HG02588 (cell line): ENCODE data around the gene FRY.
A peak's percentile ranks its signal among the peaks of the same experiment; 100 is the strongest.
"Not testable (repeated sequence)": the region's sequence is repeated elsewhere in the genome, so short reads cannot be mapped to it uniquely, and the experiment has no call there.

ENCODE experiments used
- ATAC-seq: cut with Tn5 transposase; IDR thresholded peaks from one replicate; pipeline ENCODE4 v1.9.1; 2021; ENCODE audit warnings: mild to moderate bottlenecking, moderate library complexity; ENCODE audit not compliant: unreplicated experiment

FRY gene

GRCh38 chr13:32031025-32031814 lies at the start of gene FRY:
Gene FRY (plus strand): TSS chr13:32031774. CDS start chr13:32031796, 22 bp downstream.
- peak; percentile 73 for ATAC-seq

GRCh38 chr13:31982124-31982523 lies 49.5 kb upstream of the FRY start:
- ATAC-seq, result no peak

DNA sequence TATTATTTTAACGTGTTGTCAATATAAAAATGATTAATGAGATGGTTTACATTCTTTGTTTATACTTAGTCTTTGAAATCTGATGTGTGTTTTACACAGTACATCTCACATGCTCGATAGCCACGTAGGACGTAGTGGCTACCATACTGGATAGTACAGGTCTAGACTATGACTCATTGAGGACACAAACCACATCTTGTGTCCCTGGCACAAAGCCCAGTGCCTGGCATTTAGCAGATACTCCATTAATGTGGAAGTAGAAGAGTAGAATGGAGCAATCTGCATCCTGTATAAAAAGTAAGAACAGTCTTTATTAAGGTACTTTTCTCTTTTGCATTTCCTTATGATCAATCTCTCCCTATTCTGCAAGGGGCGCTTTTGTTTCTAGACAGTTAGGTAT lies 49.0 kb upstream of the FRY start:
- ATAC-seq, result no peak

GRCh38 chr13:31983696-31984095 lies 47.9 kb upstream of the FRY start:
- ATAC-seq, result not testable (repeated sequence)

- not testable (repeated sequence) for ATAC-seq
Measured at GRCh38 chr13:31984388-31984787, 47.2 kb upstream of the FRY start.

GRCh38 chr13:31986676-31987470 lies 44.7 kb upstream of the FRY start:
- no peak for ATAC-seq

GRCh38 chr13:31987535-31988170 lies 43.9 kb upstream of the FRY start:
- ATAC-seq, result no peak

GRCh38 chr13:31994367-31994766 lies 37.2 kb upstream of the FRY start:
- ATAC-seq, result not testable (repeated sequence)

DNA sequence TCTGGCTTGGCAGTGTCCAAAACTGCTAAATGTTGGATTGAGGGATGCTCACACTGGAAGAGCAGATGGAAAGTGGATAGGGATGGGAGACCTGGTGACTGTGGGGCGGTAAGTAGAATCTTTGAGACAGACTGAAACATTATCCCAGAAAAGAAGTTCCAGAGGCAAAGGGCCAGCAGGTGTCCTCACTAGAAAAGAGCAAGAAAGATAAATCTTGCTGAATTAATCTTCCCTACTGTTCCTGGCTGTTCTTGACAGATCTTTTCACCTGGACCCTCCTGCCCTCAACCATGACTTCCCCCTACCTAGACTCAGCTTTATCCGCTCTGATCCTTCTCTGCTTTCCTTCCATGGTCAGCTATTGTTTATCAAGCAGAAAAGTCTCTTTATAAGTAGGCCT lies 35.0 kb upstream of the FRY start:
- no peak for ATAC-seq

DNA sequence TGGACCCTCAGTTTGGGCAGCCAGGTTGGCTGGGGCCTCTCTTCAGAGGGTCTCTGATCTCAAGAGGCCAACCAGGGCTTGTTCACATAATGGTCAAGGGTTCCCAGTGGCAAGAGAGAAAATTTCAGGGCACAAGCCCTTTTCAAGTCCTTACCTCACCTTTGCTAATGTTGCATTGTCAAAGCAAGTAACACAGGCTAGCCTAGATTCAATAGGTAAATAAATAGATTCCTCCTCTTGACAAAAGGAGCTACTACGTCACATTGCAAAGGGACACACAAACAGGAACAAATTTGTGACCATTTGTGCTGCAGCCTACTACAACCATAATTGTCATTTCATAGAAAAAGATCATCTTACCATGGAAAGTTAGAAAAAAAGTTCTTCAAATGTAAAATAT lies 33.9 kb upstream of the FRY start:
- no peak for ATAC-seq

DNA sequence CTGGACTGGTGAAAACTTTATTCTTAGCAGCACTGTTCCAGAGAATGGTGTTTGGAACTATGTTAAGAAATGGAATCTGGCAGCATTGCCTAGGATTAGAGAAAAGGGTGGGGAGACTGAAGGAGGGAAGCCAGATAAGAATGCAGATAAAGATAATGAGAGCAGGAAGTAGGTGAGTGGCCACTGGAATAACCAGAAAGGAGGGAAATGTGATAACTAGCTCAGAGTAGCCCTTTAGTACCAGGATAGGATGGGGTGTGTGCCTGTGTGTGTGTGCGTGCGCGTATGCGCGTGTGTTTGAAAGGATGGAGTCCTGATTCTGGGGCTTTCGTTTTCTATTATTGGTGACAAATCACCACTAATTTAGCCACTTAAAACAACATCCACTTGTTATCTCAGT lies 33.4 kb upstream of the FRY start:
- no peak for ATAC-seq

GRCh38 chr13:32000754-32001153 lies 30.8 kb upstream of the FRY start:
- ATAC-seq, result not testable (repeated sequence)

DNA sequence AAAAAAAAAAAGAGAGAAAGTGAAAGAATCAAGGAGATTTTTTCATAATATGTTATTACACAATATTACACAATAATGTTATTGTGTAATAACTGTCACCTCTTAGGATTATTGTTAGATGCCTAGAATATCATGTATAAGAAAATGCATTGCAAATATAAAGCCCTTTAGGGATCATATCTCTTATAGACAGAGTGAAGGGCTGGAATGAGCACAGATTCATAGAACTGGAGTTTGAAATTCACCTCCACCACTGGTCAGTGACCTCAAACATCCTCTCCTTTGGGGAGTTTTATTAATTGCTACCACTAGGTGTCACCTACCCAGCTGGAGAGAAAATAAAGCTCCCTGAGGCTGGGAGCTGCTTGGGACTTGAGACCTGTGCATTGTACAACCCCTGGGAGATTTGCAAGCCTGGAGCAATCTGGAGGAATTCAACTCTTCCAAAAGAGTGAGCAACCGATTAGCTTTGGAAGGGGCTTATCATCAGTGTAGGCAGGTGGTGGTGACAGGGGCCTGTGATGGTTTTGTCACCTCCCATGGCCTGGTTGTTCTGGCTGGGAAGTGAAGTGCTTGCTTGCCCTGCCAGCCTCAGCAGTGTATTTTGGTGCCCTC lies 30.3 kb upstream of the FRY start:
- ATAC-seq, result peak; percentile 82

DNA sequence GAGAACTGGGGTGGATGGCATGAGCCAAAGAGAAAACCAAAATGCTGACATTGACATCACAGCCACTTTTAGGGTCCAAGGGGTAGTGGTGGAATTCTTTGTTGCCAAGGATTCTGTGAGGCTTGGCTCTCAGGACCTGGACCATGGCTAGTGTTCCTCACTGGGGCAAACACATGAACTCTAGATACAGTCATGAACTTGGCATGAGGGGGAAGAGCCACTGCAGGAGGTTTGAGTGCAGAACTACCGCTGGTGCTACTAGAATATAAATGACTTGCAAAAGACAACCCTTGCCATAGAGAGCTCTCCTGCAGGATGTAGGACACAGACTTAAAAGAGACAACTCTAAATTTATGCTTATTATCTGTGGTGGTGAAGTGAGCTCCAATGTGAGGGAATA lies 29.8 kb upstream of the FRY start:
- ATAC-seq, result no peak

DNA sequence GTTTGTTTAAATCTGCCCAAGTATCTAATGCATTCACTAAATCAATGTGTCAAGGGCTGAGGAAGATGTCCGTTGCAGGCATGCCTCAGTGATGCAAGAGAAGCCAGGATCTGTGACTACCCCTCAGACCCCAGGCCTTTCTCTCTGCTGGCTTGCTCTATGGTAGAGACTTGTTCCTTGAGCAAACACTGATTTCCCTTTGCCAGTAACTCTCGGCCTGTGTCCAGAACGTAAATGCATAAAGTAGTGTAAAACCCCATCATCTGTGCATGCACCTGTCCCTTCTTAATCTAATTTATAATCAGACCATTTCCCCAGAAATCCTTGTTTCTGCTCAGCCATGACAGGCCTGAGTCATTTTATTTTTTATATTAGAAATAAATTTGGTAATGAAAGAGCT lies 28.7 kb upstream of the FRY start:
- no peak for ATAC-seq

- ATAC-seq, result no peak
Measured at GRCh38 chr13:32007494-32007893, 24.1 kb upstream of the FRY start.

DNA sequence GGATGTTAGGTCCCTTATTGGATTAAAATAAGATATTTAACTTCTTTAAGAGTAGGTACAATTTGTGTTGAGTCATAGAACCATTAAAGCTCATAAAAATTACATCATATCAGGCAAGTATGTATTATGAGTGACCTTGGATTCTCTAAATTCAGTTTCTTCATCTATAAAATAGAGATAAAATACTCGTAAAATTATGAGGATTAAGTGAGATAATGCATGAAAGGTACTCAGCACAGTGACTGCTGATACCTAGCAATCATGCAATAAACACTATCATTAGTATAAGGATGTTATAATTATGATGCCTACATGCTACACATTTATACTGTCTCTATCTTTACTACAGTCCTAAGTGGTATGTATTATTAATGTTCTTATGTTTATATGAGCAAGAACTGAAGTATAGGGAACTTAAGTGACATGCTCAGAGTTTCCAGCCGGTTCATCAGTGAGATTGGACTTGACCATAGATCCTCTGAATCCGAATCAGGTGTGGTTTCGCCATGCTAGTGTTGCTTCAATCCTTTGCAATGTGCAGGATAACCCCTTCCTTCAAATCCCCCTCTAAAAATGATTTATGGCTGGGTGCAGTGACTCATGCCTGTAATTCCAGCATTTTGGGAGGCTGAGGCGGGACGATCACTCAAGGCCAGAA lies 22.9 kb upstream of the FRY start:
- no peak for ATAC-seq

DNA sequence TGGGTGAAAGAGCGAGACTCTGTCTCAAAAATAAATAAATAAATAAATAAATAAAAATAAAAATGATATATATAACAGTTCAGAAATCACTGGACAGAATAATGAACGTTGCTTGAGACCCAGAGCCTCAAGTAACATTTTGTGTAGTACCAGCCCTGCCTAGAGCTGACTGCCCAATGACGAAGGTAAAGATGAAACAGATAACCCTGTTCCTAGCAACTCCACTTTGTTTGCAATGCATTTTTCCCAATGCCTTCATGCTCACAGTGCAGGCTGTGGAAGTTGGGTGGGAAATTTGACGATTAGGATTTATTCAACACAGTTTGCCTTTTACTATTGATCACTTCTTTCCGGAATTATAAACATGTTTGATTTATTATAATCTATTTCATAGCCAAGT lies 22.2 kb upstream of the FRY start:
- ATAC-seq, result no peak

- no peak for ATAC-seq
Measured at GRCh38 chr13:32010136-32010535, 21.4 kb upstream of the FRY start.

DNA sequence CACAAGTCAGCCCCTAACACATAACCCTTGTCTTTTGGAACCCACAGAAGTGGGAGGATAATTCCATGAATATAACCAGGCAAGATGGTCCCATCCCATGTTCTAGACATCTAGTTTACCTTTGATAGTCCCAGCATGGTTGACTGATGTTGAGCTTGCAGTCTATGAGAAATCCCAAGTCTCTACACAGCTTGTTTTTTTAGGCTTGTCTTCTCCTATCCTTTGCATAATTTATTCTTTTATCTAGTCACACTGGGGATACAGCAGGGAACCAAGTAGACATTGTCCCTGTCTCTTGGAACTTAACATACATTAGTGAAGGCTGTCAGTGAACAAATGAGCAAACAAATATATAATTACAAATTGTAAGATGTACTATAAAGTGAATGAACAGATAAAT lies 19.6 kb upstream of the FRY start:
- no peak for ATAC-seq

DNA sequence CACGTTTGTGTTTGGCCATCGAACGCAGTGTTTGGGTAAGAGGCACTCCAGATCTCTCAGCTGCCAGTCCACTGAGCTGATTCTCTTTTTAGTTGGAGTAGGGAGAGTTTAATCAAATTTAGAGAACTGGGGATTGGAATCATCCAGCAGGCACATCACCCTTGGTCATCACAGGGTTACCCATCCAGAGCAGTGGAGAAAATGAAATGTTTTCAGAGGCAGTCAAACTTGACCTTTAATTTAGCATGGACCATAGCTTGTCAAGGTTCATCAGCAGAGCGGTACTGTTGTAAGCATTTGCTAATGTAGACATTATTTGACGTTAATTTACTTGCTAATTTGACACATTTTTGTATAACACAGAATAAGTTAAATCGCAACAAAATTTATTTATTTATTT lies 18.4 kb upstream of the FRY start:
- no peak for ATAC-seq
